HepG2 (cell line): ENCODE results near the gene WBP2NL. TPM values are rescaled to one million over a fixed set of nuclear protein-coding genes. Genes with fewer than 3 reads are reported as not detected.

Source experiments
- ATAC-seq: fragments of 200-7000 bp; cut with Tn5 transposase; 3 replicates; pipeline ENCODE4 v1.9.1; 2020; ENCODE audit warnings: mild to moderate bottlenecking, moderate library complexity
- BruUV-seq: library from RNA; stranded (reverse); fragments of 400-500 nt; replicated peaks from 2 replicates; lab custom pipeline; 2021; lab: Mats Ljungman, UMichigan
- CTCF ChIA-PET: fragments of 300-600 bp; formaldehyde crosslinking; extraction: SDS; loops from one replicate; lab custom pipeline; 2021; ENCODE audit warnings: low total read pairs, inconsistent platforms, low intra/inter-chr PET ratio; lab: Yijun Ruan, JAX
- POLR2A ChIA-PET: fragments of 350-600 bp; sonication (Branson Sonifier 250); formaldehyde crosslinking; loops from one replicate; lab custom pipeline; 2020; ENCODE audit warnings: antibody characterized with exemption, inconsistent platforms; lab: Yijun Ruan, JAX
- DNase-seq: peaks from one replicate; pipeline ENCODE4 v3.0.0-alpha.2; 2015; ENCODE audit warnings: low spot score
- FAIRE-seq: peaks from 3 replicates; lab custom pipeline; 2011; peaks lifted over from hg19 to GRCh38; lab: Jason Lieb, UNC
- H2AFZ ChIP-seq: one replicate; pipeline ENCODE4 v1.6.1; 2011; ENCODE audit warnings: low read length, inconsistent platforms
- H3K27ac ChIP-seq: fragments of 300-600 bp; 3 replicates; pipeline ENCODE4 v1.8.0; 2011; ENCODE audit warnings: mixed run types, mild to moderate bottlenecking, mixed read lengths, low read length, inconsistent platforms; ENCODE audit not compliant: insufficient read depth; ENCODE audit errors: extremely low read length
- H3K27me3 ChIP-seq, 2 experiments: fragments of 200-600 bp in 1 of 2; 2 replicates in 1 of 2; 3 replicates in 1 of 2; pipeline versions ENCODE4 v1.6.0 to v1.8.0; 2011; ENCODE audit warnings: low read length in 2 of 2, mild to moderate bottlenecking in 2 of 2, moderate library complexity in 2 of 2, inconsistent platforms in 1 of 2; ENCODE audit not compliant: insufficient read depth in 2 of 2, control insufficient read depth in 1 of 2
- H3K36me3 ChIP-seq, 2 experiments: fragments of 200-600 bp in 1 of 2; replicated peaks in 1 of 2; 2 replicates in 1 of 2; 3 replicates in 1 of 2; pipeline versions ENCODE4 v1.5.1 to v1.8.0; 2011; ENCODE audit warnings: low read length in 2 of 2, inconsistent platforms in 1 of 2; ENCODE audit not compliant: insufficient read depth in 2 of 2, control insufficient read depth in 1 of 2
- H3K4me1 ChIP-seq: 2 replicates; pipeline ENCODE4 v1.5.1; 2012; ENCODE audit warnings: low read length, inconsistent platforms; ENCODE audit not compliant: insufficient read depth
- H3K4me2 ChIP-seq: 2 replicates; pipeline ENCODE4 v1.6.0; 2011; ENCODE audit warnings: low read depth, low read length, inconsistent platforms
- H3K4me3 ChIP-seq, 3 experiments: fragments of 200-600 bp in 1 of 3; sonication (generic), shearing (Covaris generic) in 1 of 3; replicated peaks in 1 of 3; 2 replicates each; pipeline ENCODE4 v1.5.1; 2011 to 2016; ENCODE audit warnings: low read length in 3 of 3, inconsistent platforms in 2 of 3, low read depth in 2 of 3, mild to moderate bottlenecking in 2 of 3, control low read depth in 1 of 3, mixed read lengths in 1 of 3; ENCODE audit not compliant: insufficient read depth in 1 of 3
- H3K79me2 ChIP-seq: one replicate; pipeline ENCODE4 v1.6.1; 2011; ENCODE audit warnings: low read length, inconsistent platforms; ENCODE audit not compliant: insufficient read depth
- H3K9ac ChIP-seq: 2 replicates; pipeline ENCODE4 v1.6.0; 2011; ENCODE audit warnings: mild to moderate bottlenecking, low read depth, low read length, inconsistent platforms; ENCODE audit not compliant: insufficient read depth
- H3K9me3 ChIP-seq: 2 replicates; pipeline ENCODE4 v1.5.1; 2012; ENCODE audit warnings: mild to moderate bottlenecking, low read length
- H4K20me1 ChIP-seq: 2 replicates; pipeline ENCODE4 v1.6.0; 2011; ENCODE audit warnings: inconsistent platforms, mild to moderate bottlenecking, low read length, moderate library complexity; ENCODE audit not compliant: insufficient read depth
- BRD4 ChIP-seq: sonication (generic); formaldehyde crosslinking; IDR thresholded peaks from 2 replicates; pipeline ENCODE4 v1.4.0; 2020; ENCODE audit warnings: missing genetic modification reagents
- CBFB ChIP-seq: sonication (generic); formaldehyde crosslinking; IDR thresholded peaks from 2 replicates; pipeline ENCODE4 v1.4.0; 2020; ENCODE audit warnings: missing genetic modification reagents
- CREM ChIP-seq, 2 experiments: sonication (generic) in 1 of 2; formaldehyde crosslinking in 1 of 2; IDR thresholded peaks; 2 replicates each; pipeline versions ENCODE4 v1.4.0 to v1.6.1; 2016 to 2020; ENCODE audit warnings: antibody characterized with exemption in 1 of 2, mild to moderate bottlenecking in 1 of 2, missing genetic modification reagents in 1 of 2
- FOXO1 ChIP-seq: sonication (generic); formaldehyde crosslinking; IDR thresholded peaks from 2 replicates; pipeline ENCODE4 v1.4.0; 2020; ENCODE audit warnings: missing genetic modification reagents
- GTF3A ChIP-seq: sonication (generic); formaldehyde crosslinking; conservative IDR thresholded peaks from 2 replicates; pipeline ENCODE4 v1.4.0; 2020; ENCODE audit warnings: mild to moderate bottlenecking, missing genetic modification reagents
- HNF1A ChIP-seq, 2 experiments: sonication (generic) in 1 of 2; formaldehyde crosslinking in 1 of 2; IDR thresholded peaks; 2 replicates each; pipeline versions ENCODE4 v1.4.0 to v1.6.1; 2016 to 2020; ENCODE audit warnings: borderline replicate concordance in 1 of 2, low read depth in 1 of 2, mild to moderate bottlenecking in 1 of 2, missing genetic modification reagents in 1 of 2
- JUND ChIP-seq: sonication (generic); formaldehyde crosslinking; IDR thresholded peaks from 2 replicates; pipeline ENCODE4 v1.8.0; 2022; ENCODE audit warnings: mild to moderate bottlenecking, missing genetic modification reagents
- NPAS2 ChIP-seq: sonication (generic); formaldehyde crosslinking; IDR thresholded peaks from 2 replicates; pipeline ENCODE4 v1.8.0; 2022; ENCODE audit warnings: mild to moderate bottlenecking, missing genetic modification reagents, borderline replicate concordance
- RORA ChIP-seq: sonication (generic); formaldehyde crosslinking; IDR thresholded peaks from 2 replicates; pipeline ENCODE4 v1.5.0; 2020; ENCODE audit warnings: mild to moderate bottlenecking, missing genetic modification reagents, moderate library complexity
- SKIL ChIP-seq: sonication (generic); formaldehyde crosslinking; IDR thresholded peaks from 2 replicates; pipeline ENCODE4 v1.8.0; 2022; ENCODE audit warnings: missing genetic modification reagents, mild to moderate bottlenecking, moderate library complexity, borderline replicate concordance
- SMAD3 ChIP-seq: sonication (generic); formaldehyde crosslinking; IDR thresholded peaks from 2 replicates; pipeline ENCODE4 v1.4.0; 2020; ENCODE audit warnings: missing genetic modification reagents
- SOX5 ChIP-seq: IDR thresholded peaks from 2 replicates; pipeline ENCODE4 v1.6.1; 2016; ENCODE audit warnings: borderline replicate concordance
- SYNCRIP ChIP-seq: fragments of 200-400 bp; formaldehyde crosslinking; IDR thresholded peaks from 2 replicates; pipeline ENCODE4 v1.6.1; 2018; ENCODE audit warnings: mild to moderate bottlenecking, low read depth, low read length; ENCODE audit not compliant: insufficient read depth
- WIZ ChIP-seq: sonication (generic); formaldehyde crosslinking; IDR thresholded peaks from 2 replicates; pipeline ENCODE4 v1.5.1; 2020; ENCODE audit warnings: mild to moderate bottlenecking, missing genetic modification reagents
- ZNF232 ChIP-seq: sonication (generic); formaldehyde crosslinking; IDR thresholded peaks from 2 replicates; pipeline ENCODE4 v1.4.0; 2020; ENCODE audit warnings: missing genetic modification reagents, borderline replicate concordance
- WGBS: methylation state at CpG from one replicate; pipeline ENCODE4 v1.1.6; 2017; ENCODE audit warnings: low lambda C conversion rate; 5-methylcytosine and 5-hydroxymethylcytosine counted together
- in situ Hi-C: cut with HindIII; loops from 2 replicates; pipeline ENCODE4 v1.10.0; 2017; ENCODE audit warnings: low pct_unique_long_range_greater_than_20kb; ENCODE audit not compliant: extremely low pct_ligation_motif_present
- intact Hi-C: fragments of 100-400 bp; cut with micrococcal nuclease; formaldehyde crosslinking; loops from one replicate; pipeline ENCODE4 v1.10.0; 2022; ENCODE audit not compliant: unreplicated experiment
- polyA plus RNA-seq, 8 experiments: library from polyadenylated mRNA; depleted of rRNA in 3 of 8; stranded (reverse) in 7 of 8; unstranded in 1 of 8; fragments of >200 nt; fragmentation: Illumina TruSeq in 4 of 8; extraction: Trizol in 4 of 8; gene quantifications; 2 replicates each; pipeline versions ENCODE4 v1.2.1 to v1.2.3, GENCODE V29; 2011 to 2016; ENCODE audit warnings: low read depth in 4 of 8, missing spikeins in 1 of 8, mixed read lengths in 1 of 8; ENCODE audit not compliant: insufficient read depth in 1 of 8
- total RNA-seq, 5 experiments: library from RNA; depleted of rRNA; stranded (reverse); fragments of >200 nt; fragmentation: Illumina TruSeq; extraction: Trizol; gene quantifications; 2 replicates each; pipeline ENCODE4 v1.2.3, GENCODE V29; 2016; ENCODE audit warnings: low read depth in 1 of 5

Gene WBP2NL
- total and polyA plus RNA-seq, 2 of the 13 experiments (the other 11 are each of a cell fraction or from before 2014, with no cell fraction given) = not detected

GRCh38 chr22:42074132-42074811 lies 75.7 kb downstream of the WBP2NL start, which contains the start of gene PHETA2 (continued):
- TF ChIP-seq HNF1A (IDR thresholded peaks at IDR 0.05; ENCODE audit: low read depth) (no peak), HNF1A (CRISPR knock-in tag; IDR thresholded peaks at IDR 0.05; ENCODE audit: borderline replicate concordance) (no peak), JUND (CRISPR knock-in tag) (no peak), GTF3A (CRISPR knock-in tag) (no peak), RORA (no peak), SMAD3 (no peak), ZNF232 (no peak)

GRCh38 chr22:42074846-42075676 lies 76.5 kb downstream of the WBP2NL start:
- no peaks in the 10 kb centered on the region for H3K9me3 ChIP-seq
- no peaks in the 10 kb centered on the region for H3K36me3 ChIP-seq
- DNase-seq = no peak
- no peak overlapping the region for H3K4me2 ChIP-seq
- H3K27me3 ChIP-seq = no peaks in the 10 kb centered on the region; a peak in 2 of 5 replicates
- peaks cover 40% of the 10 kb centered on the region for H3K4me1 ChIP-seq
- H2AFZ ChIP-seq = no peak overlapping the region
- CTCF ChIA-PET = no interaction called here
- no peaks in the 10 kb centered on the region for H4K20me1 ChIP-seq
- no peak overlapping the region for H3K4me3 ChIP-seq
- no TSS peak for BruUV-seq
- POLR2A ChIA-PET = interaction anchor here (2.1 kb wide), 1 partner anchor 15 kb away, joined by 12 read pairs; the partner anchor contains the start of gene NDUFA6
- WGBS = 79% methylated on average over 9 of the region's 9 CpGs
- in situ Hi-C loops (loop anchor here (5.0 kb wide), 1 partner anchor 108 kb away; the partner anchor contains the start of gene SEPTIN3), intact Hi-C loops (no loop called here)
- no peak overlapping the region for H3K27ac ChIP-seq
- FAIRE-seq = no peak
- H3K9ac ChIP-seq = no peak overlapping the region
- no peak for ATAC-seq
- H3K79me2 ChIP-seq = peaks cover 1% of the 10 kb centered on the region
- TF ChIP-seq NPAS2 (CRISPR knock-in tag) (no peak), SYNCRIP (no peak), CBFB (CRISPR knock-in tag) (no peak), WIZ (CRISPR knock-in tag) (no peak), CREM (IDR thresholded peaks at IDR 0.05) (no peak), CREM (CRISPR knock-in tag; IDR thresholded peaks at IDR 0.05) (no peak), SKIL (CRISPR knock-in tag) (no peak), SOX5 (CRISPR knock-in tag) (no peak), BRD4 (CRISPR knock-in tag) (no peak), FOXO1 (CRISPR knock-in tag) (no peak)
